DND-41 (cell line): ENCODE data around the gene PSD2.

Experiments
- ATAC-seq: fragments of 200-7000 bp; cut with Tn5 transposase; 3 replicates; pipeline ENCODE4 v1.9.1; 2021; ENCODE audit warnings: low read depth; ENCODE audit not compliant: insufficient read depth
- DNase-seq: peaks from one replicate; pipeline ENCODE4 v3.0.0-alpha.2; 2020
- H2AFZ ChIP-seq: 2 replicates; pipeline ENCODE4 v1.6.0; 2012; ENCODE audit warnings: low read depth, low read length
- H3K27ac ChIP-seq: 2 replicates; pipeline ENCODE4 v1.5.1; 2012; ENCODE audit warnings: low read length, inconsistent platforms
- H3K27me3 ChIP-seq: fragments of 200-600 bp; sonication (generic); 2 replicates; pipeline ENCODE4 v1.6.0; 2012; ENCODE audit warnings: low read length, mild to moderate bottlenecking, inconsistent platforms; ENCODE audit not compliant: insufficient read depth, poor library complexity
- H3K36me3 ChIP-seq: 2 replicates; pipeline ENCODE4 v1.5.1; 2012; ENCODE audit warnings: low read length, inconsistent platforms; ENCODE audit not compliant: insufficient read depth
- H3K4me1 ChIP-seq: 2 replicates; pipeline ENCODE4 v1.5.1; 2012; ENCODE audit warnings: mild to moderate bottlenecking, low read length; ENCODE audit not compliant: insufficient read depth
- H3K4me2 ChIP-seq: 2 replicates; pipeline ENCODE4 v1.6.0; 2012; ENCODE audit warnings: mild to moderate bottlenecking, moderate library complexity, low read length, inconsistent platforms; ENCODE audit not compliant: insufficient read depth
- H3K4me3 ChIP-seq, 2 experiments: fragments of 200-600 bp in 1 of 2; shearing (Covaris generic) in 1 of 2; 2 replicates each; pipeline ENCODE4 v1.5.1; 2012 to 2016; ENCODE audit warnings: inconsistent platforms in 2 of 2, low read length in 2 of 2, mild to moderate bottlenecking in 2 of 2, low read depth in 1 of 2, moderate library complexity in 1 of 2
- H3K79me2 ChIP-seq: 2 replicates; pipeline ENCODE4 v1.6.0; 2012; ENCODE audit warnings: low read length, inconsistent platforms; ENCODE audit not compliant: insufficient read depth
- H3K9ac ChIP-seq: 2 replicates; pipeline ENCODE4 v1.6.0; 2012; ENCODE audit warnings: low read depth, mild to moderate bottlenecking, inconsistent platforms, low read length, moderate library complexity
- H3K9me3 ChIP-seq: 2 replicates; pipeline ENCODE4 v1.5.1; 2012; ENCODE audit warnings: low read length, moderate library complexity, mild to moderate bottlenecking, inconsistent platforms; ENCODE audit not compliant: insufficient read depth, severe bottlenecking
- H4K20me1 ChIP-seq: 2 replicates; pipeline ENCODE4 v1.6.0; 2012; ENCODE audit warnings: low read length; ENCODE audit not compliant: insufficient read depth
- EZH2 ChIP-seq: IDR thresholded peaks from 3 replicates; pipeline ENCODE4 v1.6.1; 2012; ENCODE audit warnings: borderline replicate concordance, low read depth, mild to moderate bottlenecking, moderate library complexity, low read length, inconsistent platforms; ENCODE audit not compliant: severe bottlenecking
- TF ChIP-seq, protein P1 (sequence below): IDR thresholded peaks from 2 replicates; pipeline ENCODE4 v1.5.1; 2012; ENCODE audit warnings: borderline replicate concordance, low read length, moderate library complexity, mild to moderate bottlenecking; ENCODE audit not compliant: poor library complexity, severe bottlenecking; ENCODE audit errors: extremely low read depth

The PSD2 gene

DNA sequence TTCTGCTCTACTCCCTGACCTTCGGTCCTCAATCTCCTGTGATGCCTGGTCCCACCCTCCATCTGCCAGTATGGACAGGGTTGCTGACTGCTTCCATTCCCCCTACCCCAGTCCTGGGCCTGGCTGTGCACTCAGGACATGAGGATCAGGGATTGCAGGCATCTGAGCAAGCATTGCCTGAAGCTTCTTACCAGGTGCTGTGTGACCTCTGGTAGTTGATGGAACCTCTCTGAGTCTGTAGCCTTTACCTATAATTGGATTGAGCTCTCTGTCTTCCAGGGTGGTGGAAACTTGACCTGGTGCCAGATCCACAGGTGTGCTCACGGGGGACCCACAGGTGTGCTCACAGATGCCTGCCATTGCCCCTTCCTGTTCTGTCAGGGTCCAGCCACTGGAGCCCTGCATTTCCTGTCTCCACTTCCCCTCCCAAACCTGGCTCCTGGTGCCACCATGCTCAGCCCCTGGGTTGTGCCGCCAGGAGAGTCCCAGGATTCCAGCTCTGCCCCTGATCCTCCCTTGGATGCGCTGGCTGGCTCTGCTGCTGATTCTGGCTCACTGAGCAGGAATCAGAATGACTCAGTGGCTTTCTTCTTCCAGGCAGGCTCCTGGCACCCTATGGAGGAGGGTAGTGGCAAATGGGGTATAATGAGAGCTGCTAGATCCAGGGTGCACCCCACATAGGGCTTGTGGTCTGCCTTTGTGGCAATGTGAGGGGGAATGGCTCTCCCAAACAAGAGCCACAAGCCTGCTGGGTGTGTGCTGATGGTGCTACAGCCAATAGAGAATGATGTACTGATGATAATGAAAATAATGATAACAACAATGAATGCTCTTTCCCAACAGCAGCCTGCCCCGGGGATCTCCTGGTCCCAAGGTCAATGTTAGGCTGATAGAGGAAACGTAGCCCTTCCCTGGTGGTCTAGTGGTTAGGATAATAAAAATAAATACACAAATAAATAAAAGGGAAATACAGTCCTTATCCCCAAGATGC is 35.2 kb upstream of the PSD2 start:
- no peak overlapping the region for H3K9ac ChIP-seq
- H3K4me2 ChIP-seq: no peak overlapping the region
- H3K27me3 ChIP-seq: no peaks in the 10 kb centered on the region
- peaks cover 16% of the 10 kb centered on the region for H3K4me1 ChIP-seq
- H3K36me3 ChIP-seq: no peaks in the 10 kb centered on the region
- no peaks in the 10 kb centered on the region; the same call in 1 of the 2 replicates for H4K20me1 ChIP-seq
- H2AFZ ChIP-seq: no peak overlapping the region
- no peaks in the 10 kb centered on the region for H3K9me3 ChIP-seq
- TF ChIP-seq, protein P1, sequence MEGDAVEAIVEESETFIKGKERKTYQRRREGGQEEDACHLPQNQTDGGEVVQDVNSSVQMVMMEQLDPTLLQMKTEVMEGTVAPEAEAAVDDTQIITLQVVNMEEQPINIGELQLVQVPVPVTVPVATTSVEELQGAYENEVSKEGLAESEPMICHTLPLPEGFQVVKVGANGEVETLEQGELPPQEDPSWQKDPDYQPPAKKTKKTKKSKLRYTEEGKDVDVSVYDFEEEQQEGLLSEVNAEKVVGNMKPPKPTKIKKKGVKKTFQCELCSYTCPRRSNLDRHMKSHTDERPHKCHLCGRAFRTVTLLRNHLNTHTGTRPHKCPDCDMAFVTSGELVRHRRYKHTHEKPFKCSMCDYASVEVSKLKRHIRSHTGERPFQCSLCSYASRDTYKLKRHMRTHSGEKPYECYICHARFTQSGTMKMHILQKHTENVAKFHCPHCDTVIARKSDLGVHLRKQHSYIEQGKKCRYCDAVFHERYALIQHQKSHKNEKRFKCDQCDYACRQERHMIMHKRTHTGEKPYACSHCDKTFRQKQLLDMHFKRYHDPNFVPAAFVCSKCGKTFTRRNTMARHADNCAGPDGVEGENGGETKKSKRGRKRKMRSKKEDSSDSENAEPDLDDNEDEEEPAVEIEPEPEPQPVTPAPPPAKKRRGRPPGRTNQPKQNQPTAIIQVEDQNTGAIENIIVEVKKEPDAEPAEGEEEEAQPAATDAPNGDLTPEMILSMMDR: no peak
- TF ChIP-seq EZH2: no peak
- no peak overlapping the region for H3K27ac ChIP-seq
- no peak for DNase-seq
- no peak for ATAC-seq
- H3K4me3 ChIP-seq: no peak overlapping the region
- H3K79me2 ChIP-seq: no peaks in the 10 kb centered on the region

DNA sequence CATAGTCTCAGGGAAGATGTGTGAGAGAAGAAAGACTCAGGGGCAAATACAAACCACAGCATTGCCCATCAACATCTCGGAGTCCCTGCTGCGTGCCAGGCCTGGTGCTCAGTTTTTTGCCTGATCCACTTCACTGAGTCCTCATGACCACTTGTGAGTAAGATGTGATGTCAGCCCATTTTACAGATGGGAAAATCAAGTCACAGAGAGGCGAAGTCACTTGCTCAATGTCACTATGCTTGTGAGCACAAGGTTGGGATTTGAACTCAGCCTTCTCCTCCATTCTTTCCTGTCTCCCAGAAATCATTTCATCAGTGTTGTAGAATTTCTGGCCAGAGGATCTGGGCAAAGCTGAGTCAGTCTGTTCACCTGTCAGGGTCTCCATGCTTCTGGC is 34.6 kb upstream of the PSD2 start:
- DNase-seq (no peak), ATAC-seq (no peak)
- no peaks in the 10 kb centered on the region for H3K36me3 ChIP-seq
- no peak overlapping the region for H3K9ac ChIP-seq
- no peaks in the 10 kb centered on the region for H3K27me3 ChIP-seq
- peaks cover 22% of the 10 kb centered on the region for H3K4me1 ChIP-seq
- TF ChIP-seq, protein P1: no peak
- TF ChIP-seq EZH2: no peak
- H2AFZ ChIP-seq: no peak overlapping the region
- no peak overlapping the region for H3K4me3 ChIP-seq
- H4K20me1 ChIP-seq: no peaks in the 10 kb centered on the region; the same call in 1 of the 2 replicates
- no peak overlapping the region for H3K27ac ChIP-seq
- H3K9me3 ChIP-seq: no peaks in the 10 kb centered on the region
- H3K4me2 ChIP-seq: no peak overlapping the region
- no peaks in the 10 kb centered on the region for H3K79me2 ChIP-seq

DNA sequence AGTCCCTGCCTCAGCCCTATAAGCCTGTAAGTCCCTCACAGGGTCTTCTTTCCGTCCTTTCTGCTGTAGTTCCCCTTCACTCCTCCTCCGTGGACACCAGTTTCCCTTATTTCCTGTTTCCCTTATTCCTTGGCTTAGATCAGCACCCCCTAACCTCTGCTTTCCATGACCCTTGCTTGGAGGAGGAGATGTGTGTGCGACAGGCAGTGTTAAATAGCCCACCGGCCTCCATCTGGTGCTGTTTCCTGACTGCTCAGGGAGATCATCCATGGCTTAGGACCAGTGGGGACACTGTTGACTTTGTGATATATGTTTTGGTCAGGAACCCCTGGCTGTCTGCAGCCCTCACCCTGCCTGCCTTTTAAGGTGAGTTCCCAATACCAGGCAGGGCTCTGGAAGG is 34.1 kb upstream of the PSD2 start:
- TF ChIP-seq EZH2: no peak
- TF ChIP-seq, protein P1: no peak
- no peak for ATAC-seq
- Histone ChIP-seq H3K9ac (no peak overlapping the region), H3K27ac (no peak overlapping the region), H3K27me3 (no peaks in the 10 kb centered on the region), H3K36me3 (no peaks in the 10 kb centered on the region), H3K4me3 (no peak overlapping the region), H3K4me1 (peaks cover 24% of the 10 kb centered on the region), H3K9me3 (no peaks in the 10 kb centered on the region), H4K20me1 (peaks cover 3% of the 10 kb centered on the region; the same call in 1 of the 2 replicates), H2AFZ (no peak overlapping the region), H3K4me2 (no peak overlapping the region), H3K79me2 (no peaks in the 10 kb centered on the region)
- DNase-seq: no peak
